B cell (primary cell): ENCODE results near the gene ZCCHC3. TPM values are rescaled to one million over a fixed set of nuclear protein-coding genes. Genes with fewer than 3 reads are reported as not detected.

Source experiments
- ATAC-seq: fragments of 200-7000 bp; cut with Tn5 transposase; one replicate; pipeline ENCODE4 v1.10.0; 2021; ENCODE audit warnings: low read depth, mild to moderate bottlenecking, moderate number of reproducible peaks, moderate library complexity
- CTCF ChIA-PET: fragments of 350-600 bp; sonication (Branson Sonifier 250); formaldehyde crosslinking; loops from one replicate; lab custom pipeline; 2021; ENCODE audit warnings: antibody characterized with exemption, inconsistent platforms; lab: Charles Lee
- POLR2A ChIA-PET: fragments of 350-600 bp; sonication (Branson Sonifier 250); formaldehyde crosslinking; loops from one replicate; lab custom pipeline; 2021; ENCODE audit warnings: antibody characterized with exemption; lab: Charles Lee
- DNase-seq: peaks from one replicate; pipeline ENCODE4 v3.0.0; 2013
- H2AFZ ChIP-seq: 2 replicates; pipeline ENCODE4 v1.6.1; 2012; ENCODE audit warnings: mild to moderate bottlenecking, low read depth, low read length; ENCODE audit not compliant: insufficient read depth, poor library complexity, severe bottlenecking
- H3K27ac ChIP-seq, 2 donors: 1 replicate in 1 of 2; 2 replicates in 1 of 2; pipeline ENCODE4 v1.5.1; 2012 to 2013; ENCODE audit warnings: low read length in 2 of 2, mild to moderate bottlenecking in 2 of 2, moderate library complexity in 1 of 2
- H3K27me3 ChIP-seq, 4 experiments: fragments of 200-600 bp in 1 of 4; sonication (generic) in 1 of 4; replicated peaks in 1 of 4; 1 replicate in 2 of 4; 2 replicates in 2 of 4; pipeline versions ENCODE4 v1.6.1 to v1.7.0; 2013 to 2016; ENCODE audit warnings: low read length in 3 of 4, mild to moderate bottlenecking in 2 of 4, mixed read lengths in 1 of 4, moderate library complexity in 1 of 4; ENCODE audit not compliant: insufficient read depth in 4 of 4, control insufficient read depth in 3 of 4; ENCODE audit errors: control extremely low read depth in 1 of 4
- H3K36me3 ChIP-seq, 2 experiments: replicated peaks in 1 of 2; 1 replicate in 1 of 2; 2 replicates in 1 of 2; pipeline versions ENCODE4 v1.6.1 to v1.7.1; 2013; ENCODE audit warnings: low read length in 1 of 2; ENCODE audit not compliant: insufficient read depth in 2 of 2, control insufficient read depth in 1 of 2; ENCODE audit errors: control extremely low read depth in 1 of 2, extremely low read depth in 1 of 2
- H3K4me1 ChIP-seq, 2 donors: fragments of 200-600 bp in 1 of 2; sonication (generic) in 1 of 2; 1 replicate in 1 of 2; 2 replicates in 1 of 2; pipeline versions ENCODE4 v1.5.1 to v1.6.1; 2013 to 2017; ENCODE audit warnings: low read length in 2 of 2; ENCODE audit not compliant: control insufficient read depth in 2 of 2, insufficient read depth in 2 of 2
- H3K4me2 ChIP-seq: replicated peaks from 2 replicates; pipeline ENCODE3; 2012; ENCODE audit warnings: mild to moderate bottlenecking, low read depth, low read length; ENCODE audit not compliant: poor library complexity, severe bottlenecking
- H3K4me3 ChIP-seq, 5 experiments: fragments of 200-600 bp in 1 of 5; sonication (generic) in 1 of 5; 1 replicate in 3 of 5; 2 replicates in 2 of 5; pipeline versions ENCODE4 v1.5.1 to v1.7.0; 2011 to 2016; ENCODE audit warnings: low read length in 4 of 5, mild to moderate bottlenecking in 4 of 5, low read depth in 2 of 5, control low read depth in 1 of 5, moderate library complexity in 1 of 5; ENCODE audit not compliant: insufficient read depth in 1 of 5; ENCODE audit errors: control extremely low read depth in 1 of 5, extremely low read depth in 1 of 5
- H3K79me2 ChIP-seq: fragments of 200-600 bp; sonication (generic); one replicate; pipeline ENCODE4 v1.6.0; 2016; ENCODE audit warnings: low read length; ENCODE audit not compliant: control insufficient read depth, insufficient read depth
- H3K9ac ChIP-seq: fragments of 200-600 bp; sonication (generic); 2 replicates; pipeline ENCODE4 v1.6.1; 2017; ENCODE audit warnings: mild to moderate bottlenecking, low read length, moderate library complexity
- H3K9me3 ChIP-seq, 3 donors: one replicate each; pipeline versions ENCODE4 v1.6.1 to v1.7.1; 2013; ENCODE audit warnings: low read length in 2 of 3; ENCODE audit not compliant: control insufficient read depth in 2 of 3, insufficient read depth in 1 of 3; ENCODE audit errors: control extremely low read depth in 1 of 3
- H4K20me1 ChIP-seq: 2 replicates; pipeline ENCODE4 v1.6.0; 2012; ENCODE audit warnings: mild to moderate bottlenecking, low read length; ENCODE audit not compliant: insufficient read depth, control insufficient read depth, poor library complexity, severe bottlenecking
- H3K27ac Mint-ChIP-seq: one replicate; pipeline ENCODE4 v1.8.0; 2021; ENCODE audit warnings: mixed read lengths
- H3K27me3 Mint-ChIP-seq: one replicate; pipeline ENCODE4 v1.8.0; 2021; ENCODE audit warnings: mixed read lengths
- H3K4me1 Mint-ChIP-seq: one replicate; pipeline ENCODE4 v1.8.0; 2021; ENCODE audit warnings: mixed read lengths
- H3K4me3 Mint-ChIP-seq: one replicate; pipeline ENCODE4 v1.8.0; 2021; ENCODE audit warnings: mixed read lengths
- H3K9me3 Mint-ChIP-seq: one replicate; pipeline ENCODE4 v1.8.0; 2022; ENCODE audit warnings: mixed read lengths; ENCODE audit not compliant: insufficient read depth
- CTCF ChIP-seq: fragments of 200-600 bp; IDR thresholded peaks from one replicate; pipeline ENCODE4 v1.8.0; 2022; ENCODE audit warnings: antibody characterized with exemption, mild to moderate bottlenecking
- EZH2 ChIP-seq: IDR thresholded peaks from 2 replicates; pipeline ENCODE4 v1.6.1; 2012; ENCODE audit warnings: borderline replicate concordance, low read depth, mild to moderate bottlenecking, moderate library complexity, low read length; ENCODE audit not compliant: insufficient read depth, poor library complexity, severe bottlenecking
- WGBS: methylation state at CpG from one replicate; pipeline ENCODE4 v1.1.5; 2013; ENCODE audit warnings: missing lambda C conversion rate; ENCODE audit not compliant: insufficient coverage; 5-methylcytosine and 5-hydroxymethylcytosine counted together
- intact Hi-C: fragments of 100-400 bp; cut with micrococcal nuclease; formaldehyde crosslinking; loops from one replicate; pipeline ENCODE4 v1.10.0; 2022
- polyA plus RNA-seq: library from polyadenylated mRNA; depleted of rRNA; stranded (reverse); fragments of >200 nt; gene quantifications from 2 replicates; pipeline ENCODE4 v1.2.3, GENCODE V29; 2012
- total RNA-seq, 2 donors: library from RNA; stranded (reverse); fragments of 120-200 nt in 1 of 2; gene quantifications; 1 replicate in 1 of 2; 2 replicates in 1 of 2; pipeline versions ENCODE4 v1.2.3 to v1.2.4, GENCODE V29; 2013 to 2022

Gene ZCCHC3
- total and polyA plus RNA-seq, 2 donors (not counting 1 experiment from before 2014, with no cell fraction given), result 12.8 to 35.7 TPM

- H3K27me3 Mint-ChIP-seq, result no peaks in the 10 kb centered on the region
- no peak overlapping the region for H3K27ac ChIP-seq
- H3K4me2 ChIP-seq, result no peak overlapping the region
- no peak overlapping the region for H3K9ac ChIP-seq
- H3K4me3 Mint-ChIP-seq, result no peak overlapping the region
- H3K4me3 ChIP-seq, result no peak overlapping the region
- H3K27ac Mint-ChIP-seq, result peak overlapping the region; percentile 13
- CTCF ChIA-PET, result no interaction called here
- ATAC-seq (no peak), DNase-seq (no peak)
- no peak overlapping the region for H2AFZ ChIP-seq
- H3K9me3 ChIP-seq, result no peaks in the 10 kb centered on the region
- H3K4me1 ChIP-seq, result peaks cover 14 to 17% of the 10 kb centered on the region in 2 donors
- no peaks in the 10 kb centered on the region for H3K27me3 ChIP-seq
- intact Hi-C loops, result no loop called here
- H4K20me1 ChIP-seq, result no peaks in the 10 kb centered on the region
- POLR2A ChIA-PET, result interaction anchor here (0.7 kb wide), 1 partner anchor 24 kb away, joined by 6 read pairs; no protein-coding TSS in a partner anchor
- peaks cover 6% of the 10 kb centered on the region for H3K4me1 Mint-ChIP-seq
- H3K36me3 ChIP-seq, result no peaks in the 10 kb centered on the region
- TF ChIP-seq CTCF (no peak), EZH2 (no peak)
- no CpG with 5 or more reads among the region's 2 CpGs for WGBS
- H3K79me2 ChIP-seq, result peaks cover 3% of the 10 kb centered on the region
- H3K9me3 Mint-ChIP-seq, result no peaks in the 10 kb centered on the region
Measured at GRCh38 chr20:286508-286907, 10.9 kb upstream of the ZCCHC3 start.

- Histone ChIP-seq H3K4me3 (no peak overlapping the region), H2AFZ (peak overlapping the region; percentile 88), H3K4me1 (peaks cover 18 to 22% of the 10 kb centered on the region in 2 donors), H3K27ac (no peak overlapping the region), H3K36me3 (no peaks in the 10 kb centered on the region), H3K27me3 (no peaks in the 10 kb centered on the region), H4K20me1 (no peaks in the 10 kb centered on the region), H3K4me2 (peak overlapping the region; percentile 87), H3K9me3 (no peaks in the 10 kb centered on the region), H3K9ac (no peak overlapping the region), H3K79me2 (peaks cover 12% of the 10 kb centered on the region)
- DNase-seq (no peak), ATAC-seq (no peak)
- Mint-ChIP-seq H3K9me3 (no peaks in the 10 kb centered on the region), H3K4me1 (peaks cover 6% of the 10 kb centered on the region), H3K27ac (no peak overlapping the region), H3K4me3 (no peak overlapping the region), H3K27me3 (no peaks in the 10 kb centered on the region)
- POLR2A ChIA-PET, result no interaction called here
- WGBS, result no CpG with 5 or more reads among the region's 3 CpGs
- intact Hi-C loops, result no loop called here
- no peak for TF ChIP-seq EZH2
- no peak for TF ChIP-seq CTCF
- CTCF ChIA-PET, result interaction anchor here (2.2 kb wide), 1 partner anchor 41 kb away, joined by 9 read pairs; no protein-coding TSS in a partner anchor
Measured at GRCh38 chr20:288956-289692, 8.2 kb upstream of the ZCCHC3 start.
